GM12891 (cell line): ENCODE data around the gene IRAK3.

Experiments
- POLR2A ChIP-seq: IDR thresholded peaks from 2 replicates; pipeline ENCODE4 v1.6.1; 2011; ENCODE audit warnings: low read depth, low read length, control low read depth
- POLR2AphosphoS5 ChIP-seq: IDR thresholded peaks from 2 replicates; pipeline ENCODE4 v1.6.1; 2011; ENCODE audit warnings: low read depth, low read length, control low read depth
- SPI1 ChIP-seq: IDR thresholded peaks from 2 replicates; pipeline ENCODE4 v1.6.1; 2011; ENCODE audit warnings: low read depth, low read length, control low read depth
- TAF1 ChIP-seq: IDR thresholded peaks from 2 replicates; pipeline ENCODE4 v1.6.1; 2011; ENCODE audit warnings: low read depth, low read length, control low read depth

GRCh38 chr12:66194122-66194521 is 5.1 kb downstream of the IRAK3 start:
- no peak for TF ChIP-seq POLR2A
- TF ChIP-seq POLR2AphosphoS5: no peak
- TF ChIP-seq SPI1: peak; percentile 78
- TF ChIP-seq TAF1: no peak
